Measurements from ENCODE around the gene RAB33B. TPM values are rescaled to one million over a fixed set of nuclear protein-coding genes. Genes with fewer than 3 reads are reported as not detected.
"Not testable (repeated sequence)": the region's sequence is repeated elsewhere in the genome, so short reads cannot be mapped to it uniquely, and the experiment has no call there.

RAB33B gene
- total RNA-seq, 2 donors from 2014 or later, result 8.5 to 9.6 TPM

GRCh38 chr4:139453371-139454110 is 380 bp upstream of the RAB33B start:
- Mint-ChIP-seq H3K4me1 (peaks cover 17% of the 10 kb centered on the region), H3K27me3 (no peaks in the 10 kb centered on the region), H3K27ac (peak overlapping the region; percentile 98), H3K36me3 (ENCODE audit: low read depth) (peaks cover 7% of the 10 kb centered on the region), H3K4me3 (peak overlapping the region; percentile 100), H3K9me3 (no peaks in the 10 kb centered on the region)
- peak; percentile 89 for ATAC-seq (replicated peaks)

GRCh38 chr4:139455126-139455538 is 1.2 kb downstream of the RAB33B start:
- Mint-ChIP-seq H3K4me3 (peak overlapping the region; percentile 100), H3K4me1 (peaks cover 23% of the 10 kb centered on the region), H3K36me3 (ENCODE audit: low read depth) (peaks cover 19% of the 10 kb centered on the region), H3K9me3 (no peaks in the 10 kb centered on the region), H3K27ac (peak overlapping the region; percentile 98), H3K27me3 (no peaks in the 10 kb centered on the region)
- ATAC-seq (replicated peaks), result no peak

GRCh38 chr4:139457318-139457717 is 3.4 kb downstream of the RAB33B start:
- H3K4me3 Mint-ChIP-seq, result no peak overlapping the region
- peaks cover 25% of the 10 kb centered on the region for H3K4me1 Mint-ChIP-seq
- H3K27ac Mint-ChIP-seq, result no peak overlapping the region
- ATAC-seq (replicated peaks), result no peak
- no peaks in the 10 kb centered on the region for H3K27me3 Mint-ChIP-seq
- H3K36me3 Mint-ChIP-seq (ENCODE audit: low read depth), result peaks cover 23% of the 10 kb centered on the region
- H3K9me3 Mint-ChIP-seq, result no peaks in the 10 kb centered on the region

GRCh38 chr4:139458543-139458942 is 4.6 kb downstream of the RAB33B start:
- no peak for ATAC-seq (replicated peaks)

GRCh38 chr4:139458999-139459398 is 5.1 kb downstream of the RAB33B start:
- ATAC-seq (replicated peaks), result no peak
- H3K9me3 Mint-ChIP-seq, result no peaks in the 10 kb centered on the region
- peak overlapping the region; percentile 61 for H3K27ac Mint-ChIP-seq
- peaks cover 25% of the 10 kb centered on the region for H3K4me1 Mint-ChIP-seq
- H3K27me3 Mint-ChIP-seq, result no peaks in the 10 kb centered on the region
- H3K4me3 Mint-ChIP-seq, result no peak overlapping the region
- peaks cover 27% of the 10 kb centered on the region for H3K36me3 Mint-ChIP-seq (ENCODE audit: low read depth)

More at GRCh38 chr4:139458543-139458942, 4.6 kb downstream of the RAB33B start:
- H3K9me3 Mint-ChIP-seq, result no peaks in the 10 kb centered on the region
- peaks cover 25% of the 10 kb centered on the region for H3K4me1 Mint-ChIP-seq
- H3K27ac Mint-ChIP-seq, result no peak overlapping the region
- H3K27me3 Mint-ChIP-seq, result no peaks in the 10 kb centered on the region
- H3K36me3 Mint-ChIP-seq (ENCODE audit: low read depth), result peaks cover 28% of the 10 kb centered on the region
- peak overlapping the region; percentile 0 for H3K4me3 Mint-ChIP-seq

GRCh38 chr4:139460565-139460964 is 6.6 kb downstream of the RAB33B start:
- H3K9me3 Mint-ChIP-seq, result no peaks in the 10 kb centered on the region
- ATAC-seq (replicated peaks), result no peak
- no peaks in the 10 kb centered on the region for H3K27me3 Mint-ChIP-seq
- peaks cover 22% of the 10 kb centered on the region for H3K4me1 Mint-ChIP-seq
- H3K4me3 Mint-ChIP-seq, result no peak overlapping the region
- H3K36me3 Mint-ChIP-seq (ENCODE audit: low read depth), result peaks cover 21% of the 10 kb centered on the region
- H3K27ac Mint-ChIP-seq, result no peak overlapping the region

- no peaks in the 10 kb centered on the region for H3K27me3 Mint-ChIP-seq
- H3K27ac Mint-ChIP-seq, result no peak overlapping the region
- peaks cover 20% of the 10 kb centered on the region for H3K4me1 Mint-ChIP-seq
- ATAC-seq (replicated peaks), result no peak
- H3K4me3 Mint-ChIP-seq, result no peak overlapping the region
- H3K9me3 Mint-ChIP-seq, result no peaks in the 10 kb centered on the region
- H3K36me3 Mint-ChIP-seq (ENCODE audit: low read depth), result peaks cover 21% of the 10 kb centered on the region
Observed at GRCh38 chr4:139461022-139461628, 7.2 kb downstream of the RAB33B start.

GRCh38 chr4:139464512-139464911 is 10.6 kb downstream of the RAB33B start:
- not testable (repeated sequence) for H3K27me3 Mint-ChIP-seq; H3K27ac Mint-ChIP-seq; H3K9me3 Mint-ChIP-seq; ATAC-seq (replicated peaks); H3K4me3 Mint-ChIP-seq
- peaks cover 14% of the 10 kb centered on the region for H3K4me1 Mint-ChIP-seq
- peaks cover 27% of the 10 kb centered on the region for H3K36me3 Mint-ChIP-seq (ENCODE audit: low read depth)

- Mint-ChIP-seq H3K4me1 (peaks cover 8% of the 10 kb centered on the region), H3K36me3 (ENCODE audit: low read depth) (peaks cover 20% of the 10 kb centered on the region), H3K4me3 (no peak overlapping the region), H3K9me3 (peaks cover 4% of the 10 kb centered on the region), H3K27me3 (no peaks in the 10 kb centered on the region), H3K27ac (no peak overlapping the region)
- no peak for ATAC-seq (replicated peaks)
Observed at GRCh38 chr4:139465922-139466321, 12.0 kb downstream of the RAB33B start.

GRCh38 chr4:139468756-139469155 is 14.8 kb downstream of the RAB33B start:
- not testable (repeated sequence) for H3K4me1 Mint-ChIP-seq; ATAC-seq (replicated peaks); H3K27me3 Mint-ChIP-seq; H3K9me3 Mint-ChIP-seq; H3K4me3 Mint-ChIP-seq; H3K27ac Mint-ChIP-seq
- H3K36me3 Mint-ChIP-seq (ENCODE audit: low read depth), result peaks cover 38% of the 10 kb centered on the region

GRCh38 chr4:139469216-139469615 is 15.3 kb downstream of the RAB33B start:
- ATAC-seq (replicated peaks), result no peak
- H3K27ac Mint-ChIP-seq, result no peak overlapping the region
- peaks cover 4% of the 10 kb centered on the region for H3K9me3 Mint-ChIP-seq
- H3K4me1 Mint-ChIP-seq, result peaks cover 8% of the 10 kb centered on the region
- H3K4me3 Mint-ChIP-seq, result no peak overlapping the region
- H3K36me3 Mint-ChIP-seq (ENCODE audit: low read depth), result peaks cover 41% of the 10 kb centered on the region
- H3K27me3 Mint-ChIP-seq, result no peaks in the 10 kb centered on the region

- peak overlapping the region; percentile 38 for H3K27ac Mint-ChIP-seq
- ATAC-seq (replicated peaks), result no peak
- H3K4me1 Mint-ChIP-seq, result peaks cover 8% of the 10 kb centered on the region
- H3K9me3 Mint-ChIP-seq, result peaks cover 4% of the 10 kb centered on the region
- no peak overlapping the region for H3K4me3 Mint-ChIP-seq
- H3K36me3 Mint-ChIP-seq (ENCODE audit: low read depth), result peaks cover 45% of the 10 kb centered on the region
- H3K27me3 Mint-ChIP-seq, result no peaks in the 10 kb centered on the region
Observed at GRCh38 chr4:139469869-139470268, 15.9 kb downstream of the RAB33B start.

- H3K9me3 Mint-ChIP-seq, result peaks cover 4% of the 10 kb centered on the region
- no peak overlapping the region for H3K4me3 Mint-ChIP-seq
- ATAC-seq (replicated peaks), result no peak
- H3K27ac Mint-ChIP-seq, result peak overlapping the region; percentile 38
- H3K36me3 Mint-ChIP-seq (ENCODE audit: low read depth), result peaks cover 45% of the 10 kb centered on the region
- H3K27me3 Mint-ChIP-seq, result no peaks in the 10 kb centered on the region
- peaks cover 8% of the 10 kb centered on the region for H3K4me1 Mint-ChIP-seq
Observed at GRCh38 chr4:139470295-139470694, 16.4 kb downstream of the RAB33B start.

- H3K27ac Mint-ChIP-seq, result no peak overlapping the region
- H3K36me3 Mint-ChIP-seq (ENCODE audit: low read depth), result peaks cover 51% of the 10 kb centered on the region
- no peaks in the 10 kb centered on the region for H3K27me3 Mint-ChIP-seq
- H3K4me3 Mint-ChIP-seq, result no peak overlapping the region
- peaks cover 8% of the 10 kb centered on the region for H3K4me1 Mint-ChIP-seq
- H3K9me3 Mint-ChIP-seq, result peaks cover 4% of the 10 kb centered on the region
- ATAC-seq (replicated peaks), result no peak
Observed at GRCh38 chr4:139470997-139471665, 17.2 kb downstream of the RAB33B start.

GRCh38 chr4:139472852-139473251 is 18.9 kb downstream of the RAB33B start:
- Mint-ChIP-seq H3K9me3 (peaks cover 4% of the 10 kb centered on the region), H3K27me3 (no peaks in the 10 kb centered on the region), H3K36me3 (ENCODE audit: low read depth) (peaks cover 56% of the 10 kb centered on the region), H3K27ac (no peak overlapping the region), H3K4me3 (no peak overlapping the region), H3K4me1 (peaks cover 13% of the 10 kb centered on the region)
- ATAC-seq (replicated peaks), result no peak

All from activated T-helper 17 cell treated with anti-CD3 and anti-CD28 coated beads, Interleukin-2, amount 50 U/mL, for 72 hours (primary cell).